NCI-H748 (cell line): ENCODE measurements around the gene CYB561D2.

Source experiments
- DNase-seq: peaks from one replicate; lab custom pipeline; 2025; ENCODE audit not compliant: unreplicated experiment; lab: John Stamatoyannopoulos, UW

CYB561D2 gene

DNA sequence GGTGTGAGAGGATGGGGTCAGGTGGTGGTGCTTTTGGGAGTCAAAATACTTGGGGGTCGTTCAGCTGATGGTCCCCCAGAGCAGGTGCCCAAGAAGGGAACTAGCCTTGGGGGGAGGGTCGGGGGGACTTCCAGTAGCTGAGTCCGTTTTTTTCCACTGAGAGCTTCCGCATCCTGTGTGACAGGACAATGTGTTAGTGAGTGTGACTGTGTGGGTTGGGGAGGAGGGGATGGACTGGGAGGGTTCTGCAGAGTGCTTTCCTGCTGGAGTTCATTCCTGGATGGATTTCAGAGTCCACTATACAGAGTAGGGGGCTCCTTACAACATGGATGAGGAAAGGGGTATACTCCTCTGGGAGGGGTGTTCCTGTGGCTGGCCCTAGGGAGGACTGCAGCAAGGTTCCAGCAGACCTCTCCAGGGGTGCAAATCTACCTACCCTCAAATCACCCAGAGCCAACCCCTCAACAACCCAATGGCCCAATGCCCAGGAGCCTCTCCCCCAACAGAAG, 27.5 kb upstream of the CYB561D2 start:
- no peak for DNase-seq

GRCh38 chr3:50323614-50324199, 27.0 kb upstream of the CYB561D2 start:
- no peak for DNase-seq

DNA sequence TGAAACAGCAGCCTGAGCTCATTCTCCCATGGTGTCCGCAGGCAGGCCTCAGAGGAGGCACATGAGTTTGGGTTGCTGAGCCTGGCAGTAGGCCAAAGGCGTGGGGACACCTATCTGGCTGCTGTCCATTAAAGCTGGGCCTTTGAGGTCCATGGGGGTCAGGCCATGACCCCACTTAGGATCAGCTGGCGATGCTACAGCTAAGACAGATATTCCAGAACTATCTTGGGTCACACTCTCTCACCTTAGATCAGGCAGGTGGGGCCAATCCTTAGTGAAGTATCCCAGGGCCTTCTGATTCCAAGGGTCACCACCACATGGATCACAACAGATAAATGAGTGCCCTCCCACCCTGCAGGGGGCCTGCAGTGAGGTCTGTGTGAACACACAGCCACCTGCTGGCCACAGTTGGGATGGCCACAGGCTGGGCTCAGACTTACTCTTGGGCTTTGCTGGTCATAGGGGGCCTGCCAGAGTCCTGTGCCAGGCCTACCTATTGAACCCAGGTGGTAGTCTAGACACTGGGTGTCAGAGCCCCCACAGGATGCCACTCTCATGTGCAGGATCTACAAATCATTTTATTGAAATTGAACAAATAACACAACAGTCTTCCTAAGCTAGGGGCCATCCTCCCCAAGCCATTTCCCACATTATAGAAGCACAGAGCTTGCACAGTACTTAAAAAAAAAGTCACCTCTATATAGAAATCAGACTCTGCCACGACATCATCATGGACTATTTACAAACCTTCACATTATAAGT, 26.1 kb upstream of the CYB561D2 start:
- DNase-seq = peak; percentile 67

GRCh38 chr3:50325113-50325480, 25.6 kb upstream of the CYB561D2 start:
- DNase-seq = no peak

GRCh38 chr3:50325497-50326181, 25.0 kb upstream of the CYB561D2 start:
- DNase-seq = no peak

- DNase-seq = no peak
These were observed 24.5 kb upstream of the CYB561D2 start for GRCh38 chr3:50326182-50326541.

DNA sequence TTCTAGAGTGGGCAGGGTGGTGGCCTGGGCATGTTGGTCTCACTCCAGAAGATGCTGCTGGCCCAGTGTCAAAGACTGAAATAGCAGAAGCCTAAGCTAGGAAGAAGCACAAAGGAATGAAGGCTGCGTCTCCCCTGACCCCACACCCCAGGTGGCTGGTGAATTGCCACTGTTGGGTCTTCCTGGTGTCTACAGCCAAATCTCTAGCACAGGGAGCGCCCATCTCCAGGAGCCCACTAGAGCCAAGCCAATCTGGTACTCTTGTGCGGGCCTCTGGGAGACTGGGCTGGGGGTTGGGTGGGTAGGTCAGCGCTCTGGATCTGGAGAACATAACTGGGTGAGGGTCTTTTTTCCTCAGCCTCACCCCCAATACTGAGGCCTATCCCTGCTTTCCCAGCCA, 23.5 kb upstream of the CYB561D2 start:
- no peak for DNase-seq

GRCh38 chr3:50327943-50328691, 22.5 kb upstream of the CYB561D2 start, which contains the start of gene TUSC2:
Gene TUSC2 (minus strand): TSS chr3:50328223. CDS start chr3:50328099, 124 bp downstream.
- peak; percentile 96 for DNase-seq

DNA sequence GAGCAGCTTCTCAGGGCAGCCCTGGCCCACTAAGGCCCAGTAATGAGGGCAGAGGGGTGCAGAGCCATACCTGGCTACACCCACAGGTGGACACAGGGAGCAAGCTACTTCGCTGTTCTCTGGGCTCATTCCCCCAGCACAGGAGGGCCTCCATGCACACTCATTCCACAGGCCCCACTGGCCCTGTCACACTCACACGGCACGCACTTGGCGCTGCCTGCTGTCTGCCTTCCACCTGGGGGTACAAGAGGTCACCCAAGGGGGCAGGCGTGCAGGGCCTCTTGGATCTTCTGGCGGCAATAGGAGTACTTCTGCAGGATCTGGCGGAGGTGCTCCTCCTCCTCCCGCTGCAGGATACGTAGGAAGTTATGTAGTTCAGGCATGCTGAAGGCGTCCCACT, 20.3 kb upstream of the CYB561D2 start:
- DNase-seq = no peak

DNA sequence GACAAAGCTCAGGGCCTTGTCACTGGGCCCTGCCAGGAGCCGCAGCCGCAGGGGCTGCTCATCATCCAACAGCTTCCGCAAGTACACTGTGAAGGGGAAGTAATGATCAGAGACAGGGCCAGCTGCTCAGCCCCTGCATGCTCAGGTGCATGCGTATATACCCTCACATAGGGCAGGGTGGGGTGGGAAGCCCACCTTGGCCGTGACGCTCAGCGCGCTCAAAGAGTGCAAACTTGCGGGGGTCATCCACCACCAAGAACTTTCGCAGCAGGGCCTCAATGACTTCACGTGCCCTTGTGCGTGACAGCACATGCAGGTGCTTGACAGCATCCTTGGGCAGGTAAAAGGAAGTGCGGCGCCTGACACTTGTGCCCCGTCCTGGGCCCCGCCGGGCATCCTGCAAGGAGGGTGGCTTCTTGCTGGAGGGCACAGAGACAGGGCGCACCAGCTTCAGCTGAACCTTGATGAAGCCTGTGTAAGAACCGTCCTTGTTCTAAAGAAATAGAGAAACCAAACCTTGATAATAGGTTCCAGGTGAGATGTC, 19.2 kb upstream of the CYB561D2 start:
- no peak for DNase-seq

- DNase-seq = no peak
These were observed 16.8 kb upstream of the CYB561D2 start for GRCh38 chr3:50333744-50334328.

- DNase-seq = no peak
These were observed 16.2 kb upstream of the CYB561D2 start for GRCh38 chr3:50334339-50335075.

DNA sequence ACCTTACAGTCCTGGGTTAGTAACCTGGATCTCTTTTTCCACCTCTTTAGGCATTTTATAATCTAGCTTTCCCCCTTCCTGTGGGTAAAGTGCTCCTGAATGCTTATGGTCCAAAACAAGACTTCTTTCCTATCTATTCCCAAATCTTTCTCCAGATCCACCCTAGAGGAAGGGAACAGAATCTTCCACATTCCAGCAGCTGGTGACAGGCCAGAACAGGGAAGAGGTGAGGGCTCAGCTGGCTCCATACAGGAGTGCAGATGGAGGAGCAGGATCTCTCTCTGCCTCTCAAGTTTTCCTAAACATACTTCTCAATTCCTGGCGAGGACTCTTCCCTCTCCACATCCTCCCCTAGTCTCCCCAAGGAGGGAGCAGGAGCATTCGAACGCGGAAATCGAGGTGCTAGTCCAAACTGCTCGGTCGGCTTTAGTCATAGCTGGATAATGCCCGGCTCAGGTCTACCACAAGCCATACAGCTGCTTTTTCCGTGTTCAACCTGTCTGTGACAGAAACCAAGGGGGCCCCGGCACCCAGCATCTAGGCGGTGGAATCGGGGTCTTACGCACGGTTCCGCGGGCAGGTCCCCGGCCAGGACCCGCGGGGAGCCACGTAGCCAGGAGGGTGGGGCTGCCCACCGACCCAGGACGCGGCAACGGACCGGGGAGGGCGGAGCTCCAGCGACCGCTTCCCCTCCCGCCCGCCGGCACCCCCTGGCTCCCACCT, 14.0 kb upstream of the CYB561D2 start:
- DNase-seq = no peak

GRCh38 chr3:50337175-50337861, 13.3 kb upstream of the CYB561D2 start:
- peak; percentile 97 for DNase-seq

GRCh38 chr3:50338965-50339364, 11.7 kb upstream of the CYB561D2 start:
- no peak for DNase-seq

DNA sequence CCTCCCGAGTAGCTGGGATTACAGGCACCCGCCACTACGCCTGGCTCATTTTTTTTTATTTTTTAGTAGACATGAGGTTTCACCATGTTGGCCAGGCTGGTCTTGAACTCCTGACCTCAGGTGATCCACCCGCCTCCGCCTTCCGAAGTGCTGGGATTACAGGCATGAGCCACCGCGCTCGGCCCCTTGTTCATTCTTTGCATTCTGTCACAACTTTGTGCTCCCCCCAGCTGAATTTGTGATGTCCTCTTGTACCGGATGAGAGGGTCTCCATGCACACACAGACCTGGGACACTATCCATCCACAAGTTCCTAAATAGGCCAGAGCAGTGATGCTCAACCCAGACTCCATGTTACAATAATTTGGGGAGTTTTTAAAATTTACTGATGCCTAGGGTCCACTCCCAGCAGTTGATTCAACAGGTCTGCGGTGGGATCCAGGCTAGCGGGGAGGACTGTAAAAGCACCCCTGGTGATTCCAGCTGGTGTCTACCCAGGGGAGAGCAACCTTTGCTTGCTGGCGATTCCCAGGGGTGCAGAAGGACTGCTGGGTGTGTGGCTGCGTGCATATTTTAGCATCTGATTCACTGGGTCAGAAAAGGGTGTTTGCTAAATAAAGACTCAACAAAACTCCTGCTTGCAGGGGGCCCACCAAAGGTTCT, 11.0 kb upstream of the CYB561D2 start:
- no peak for DNase-seq

DNA sequence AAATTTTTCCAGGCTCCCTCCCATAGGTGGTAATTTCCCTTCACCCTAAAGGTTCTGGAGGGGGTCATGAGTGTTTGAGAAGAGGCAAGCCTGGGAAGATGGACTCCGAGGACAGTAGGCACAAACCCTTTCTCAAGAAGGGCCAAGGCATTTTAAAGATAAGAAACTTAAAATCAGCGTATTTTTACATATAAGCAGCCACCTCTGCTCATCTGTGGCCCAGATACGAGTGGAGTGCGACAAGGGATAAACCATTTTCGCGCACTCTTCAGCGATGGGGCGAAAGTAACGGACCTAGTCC, 10.6 kb upstream of the CYB561D2 start:
- DNase-seq = no peak
